Amniotic epithelial cell (primary cell): Measurements from ENCODE around the gene ARHGAP26.
"Not testable (repeated sequence)": the region's sequence is repeated elsewhere in the genome, so short reads cannot be mapped to it uniquely, and the experiment has no call there.

Experiments
- DNase-seq: peaks from one replicate; pipeline ENCODE4 v3.0.0-alpha.2; 2010; ENCODE audit warnings: low read depth

The ARHGAP26 gene

DNA sequence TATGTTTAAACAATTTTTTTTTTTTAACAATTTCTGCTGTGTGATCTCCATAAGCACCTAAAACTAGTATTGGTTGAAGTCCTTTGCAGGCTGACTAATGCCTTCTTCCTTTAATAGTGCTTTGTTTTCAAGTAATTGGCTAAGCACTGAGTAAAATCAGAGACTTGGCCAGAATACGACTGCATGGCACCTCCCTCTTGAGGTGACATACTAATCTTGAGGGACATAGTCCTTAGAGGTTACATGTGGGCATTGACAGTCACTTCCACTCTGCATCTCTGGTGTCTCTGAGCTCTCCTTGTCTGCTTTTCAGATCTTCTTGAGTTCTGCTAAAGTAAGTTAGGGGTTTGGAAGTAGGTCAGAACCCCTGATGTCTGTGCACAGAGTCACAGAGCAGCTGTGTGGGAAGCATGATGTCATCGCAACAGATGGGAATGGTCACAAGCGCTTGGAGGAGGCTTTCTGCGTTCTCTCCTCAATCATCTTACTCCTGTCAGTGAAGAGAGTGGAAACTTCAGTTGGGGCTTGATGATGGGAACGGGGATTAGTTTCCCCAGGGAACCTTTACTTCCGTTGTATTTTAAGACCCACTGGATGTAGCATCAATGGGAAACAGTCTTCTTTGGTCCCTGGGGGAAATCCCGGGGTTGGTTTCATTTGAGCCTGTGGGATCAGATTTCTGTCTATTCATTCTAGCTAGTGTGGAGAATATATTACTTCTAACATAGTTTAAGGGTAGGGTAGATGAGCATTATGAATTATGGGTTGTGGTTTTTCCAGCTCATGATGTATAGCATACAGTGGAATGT lies 136.9 kb downstream of the ARHGAP26 start:
- no peak for DNase-seq

DNA sequence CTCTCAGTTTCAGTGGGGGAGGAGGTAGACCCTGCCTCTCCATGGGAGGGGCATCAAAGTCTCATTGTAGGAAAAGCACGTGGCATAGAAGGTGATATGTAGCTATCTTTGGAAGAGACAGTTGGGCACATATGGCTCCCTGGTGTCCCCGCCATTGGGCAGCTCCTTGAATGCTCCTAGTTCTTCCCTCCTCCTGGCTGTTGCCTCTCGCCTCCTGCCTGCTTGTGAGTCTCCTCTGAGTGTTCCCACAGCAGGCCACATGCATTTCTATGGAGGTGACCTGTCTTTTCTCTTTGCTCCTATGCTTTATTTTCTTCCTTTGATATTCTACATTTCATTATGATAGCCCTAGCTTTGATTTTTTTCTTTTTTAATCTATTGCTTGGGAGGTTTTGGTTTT lies 138.5 kb downstream of the ARHGAP26 start:
- no peak for DNase-seq

DNA sequence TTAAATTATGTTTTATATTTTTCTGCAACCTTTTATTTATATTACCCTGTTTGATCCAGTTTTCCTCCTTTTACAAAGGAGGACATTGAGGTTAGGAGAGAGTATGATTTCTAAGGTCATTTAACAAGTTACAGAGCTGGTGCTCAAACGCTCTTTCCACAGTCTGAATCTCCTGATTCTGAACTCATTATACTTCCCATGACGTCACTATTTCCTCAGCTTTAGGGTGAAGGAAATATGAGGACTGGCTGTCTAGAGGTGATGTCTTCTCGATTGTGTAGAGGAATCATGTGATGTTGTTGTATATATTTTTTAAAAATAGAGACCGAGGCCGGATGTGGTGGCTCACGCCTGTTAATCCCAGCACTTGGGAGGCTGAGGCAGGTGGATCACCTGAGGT lies 140.0 kb downstream of the ARHGAP26 start:
- DNase-seq: no peak

DNA sequence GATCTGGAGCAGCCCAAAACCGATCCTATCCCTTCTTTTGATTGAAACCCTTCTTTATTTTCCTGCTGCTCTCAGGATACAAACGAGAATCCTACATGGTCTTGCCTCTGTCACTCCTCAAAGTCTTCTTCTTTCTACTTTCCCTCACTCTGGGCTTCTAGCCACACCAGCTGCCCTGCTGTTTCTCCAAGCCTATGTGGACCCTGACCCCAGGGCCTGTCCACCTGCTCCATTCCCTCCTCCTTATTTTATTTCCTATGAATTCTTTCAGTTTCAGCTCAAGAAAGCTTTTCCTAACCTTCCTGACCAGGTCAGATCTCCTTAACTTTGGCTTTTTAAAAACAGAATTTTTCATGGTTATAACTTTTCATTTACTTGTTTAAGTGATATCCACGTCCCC lies 141.0 kb downstream of the ARHGAP26 start:
- no peak for DNase-seq

DNA sequence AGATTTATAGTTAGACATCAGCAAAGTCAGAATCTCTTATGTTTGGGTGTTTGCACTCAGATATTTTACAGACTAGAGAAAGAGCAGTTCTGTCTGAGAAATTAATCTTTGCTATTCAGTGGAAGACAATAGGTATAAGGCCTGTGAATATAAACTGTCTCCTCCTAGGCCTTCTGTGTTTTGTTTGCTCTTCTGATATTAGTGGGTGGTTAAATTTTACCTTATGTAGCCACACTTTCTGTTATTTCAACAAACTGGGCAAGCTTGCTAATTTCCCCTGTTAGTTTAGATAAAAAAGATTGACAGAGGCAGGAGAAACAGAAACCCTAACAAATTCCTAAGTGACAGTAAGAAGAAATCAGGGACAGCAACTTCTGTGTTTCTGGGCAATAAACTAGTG lies 141.6 kb downstream of the ARHGAP26 start:
- DNase-seq: no peak

DNA sequence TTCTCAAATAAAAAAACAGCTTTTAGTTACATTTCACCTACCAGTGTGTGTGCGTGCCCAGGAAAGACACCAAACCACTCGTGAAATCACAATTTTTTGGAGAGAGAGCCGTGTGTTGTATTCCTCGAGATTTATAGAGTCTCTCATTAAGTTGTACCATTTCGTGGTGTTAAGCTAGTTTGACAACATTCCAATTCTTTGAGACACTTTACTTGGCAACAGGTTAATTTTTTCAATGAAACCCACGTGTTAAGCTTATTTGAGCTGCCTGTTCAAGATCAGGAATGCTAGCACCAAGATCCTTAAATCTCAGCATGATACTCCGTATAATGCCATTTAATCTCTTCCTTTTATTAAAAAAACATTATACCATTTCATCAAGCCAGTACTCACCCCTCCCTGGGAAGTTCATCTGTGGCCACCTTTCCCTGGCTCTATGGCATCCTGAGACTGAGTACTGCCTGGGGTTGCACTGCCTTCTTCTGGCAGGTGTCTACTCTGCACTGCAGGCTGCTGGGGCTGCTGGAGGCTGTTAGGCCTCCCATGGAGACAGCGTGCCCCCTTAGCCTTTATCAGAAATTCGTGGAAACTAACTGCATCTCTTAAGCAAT lies 143.7 kb downstream of the ARHGAP26 start:
- DNase-seq: no peak

DNA sequence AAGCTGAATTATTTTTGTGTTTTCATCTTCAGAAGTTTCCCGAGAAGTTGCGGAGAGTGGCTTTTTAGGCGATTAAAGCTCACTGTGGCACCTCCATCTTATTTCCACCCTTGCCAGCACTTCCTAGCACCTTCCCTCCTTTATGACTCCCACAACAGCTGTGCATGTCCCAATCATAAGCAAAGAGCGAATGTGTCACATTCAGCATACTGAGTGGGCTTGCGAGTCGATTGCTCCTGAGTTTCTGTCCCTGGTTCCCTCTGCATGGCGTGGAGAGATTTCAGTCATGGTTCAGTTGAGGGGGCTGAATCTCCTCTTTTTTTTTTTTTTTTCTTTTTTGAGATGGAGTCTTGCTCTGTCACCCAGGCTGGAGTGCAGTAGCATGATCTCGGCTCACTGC lies 144.9 kb downstream of the ARHGAP26 start:
- DNase-seq: no peak

DNA sequence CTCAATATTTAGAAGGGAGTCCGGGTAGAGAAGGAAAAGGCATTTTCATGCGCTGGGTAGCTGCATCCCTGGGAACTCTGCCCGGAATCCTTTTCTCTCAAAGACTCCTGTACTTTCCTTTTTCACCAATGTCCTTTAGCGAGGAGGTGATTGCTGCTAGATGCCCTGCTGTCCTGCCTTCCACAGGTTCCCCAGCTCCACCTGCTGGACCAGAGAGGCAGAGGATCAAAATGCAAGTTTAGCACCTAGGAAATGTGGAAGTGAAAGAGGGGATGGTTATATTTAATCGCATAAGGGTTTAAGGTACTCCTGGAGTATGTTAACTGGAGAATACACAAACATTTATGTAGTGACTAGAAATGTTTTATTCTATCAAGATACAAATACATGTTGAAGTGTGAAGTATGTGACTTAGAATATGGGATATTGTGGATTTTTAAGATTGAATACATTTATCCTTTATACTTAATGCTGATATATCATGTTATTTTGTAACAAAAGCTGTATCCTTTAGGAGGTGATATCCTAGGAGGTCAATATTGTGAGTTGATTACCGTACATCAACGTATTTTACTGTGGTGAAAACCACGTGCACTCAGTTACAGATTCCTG lies 145.7 kb downstream of the ARHGAP26 start:
- DNase-seq: peak; percentile 42

DNA sequence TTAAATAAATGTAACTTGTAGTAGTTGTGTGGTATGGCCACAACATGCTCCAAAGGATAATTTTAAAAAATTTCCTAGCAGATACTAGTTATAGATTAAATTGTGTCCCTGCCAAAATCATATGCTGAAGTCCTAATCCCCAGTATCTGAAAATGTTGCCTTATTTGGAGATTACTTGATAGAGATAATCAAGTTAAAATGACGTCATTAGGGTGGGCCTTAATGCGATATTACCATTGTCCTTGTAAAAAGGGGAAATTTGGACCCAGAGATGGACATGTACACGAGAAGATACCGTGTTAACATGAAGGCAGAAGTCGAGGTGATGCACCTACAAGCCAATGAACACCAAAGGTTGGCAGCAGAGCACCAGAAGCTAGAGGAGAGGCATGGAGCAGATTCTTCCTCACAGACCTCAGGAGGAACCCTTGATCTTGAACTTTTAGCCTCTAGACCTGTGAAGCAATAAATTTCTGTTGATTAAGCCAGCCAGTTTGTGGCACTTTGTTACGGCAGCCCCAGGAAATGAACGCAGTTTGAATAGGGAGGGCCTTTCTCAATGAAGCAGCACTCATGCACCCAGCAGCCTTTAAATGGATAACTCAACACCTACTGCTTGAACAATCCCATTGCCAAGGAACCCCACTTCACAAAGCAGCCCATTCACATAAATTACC lies 148.9 kb downstream of the ARHGAP26 start:
- DNase-seq: no peak

DNA sequence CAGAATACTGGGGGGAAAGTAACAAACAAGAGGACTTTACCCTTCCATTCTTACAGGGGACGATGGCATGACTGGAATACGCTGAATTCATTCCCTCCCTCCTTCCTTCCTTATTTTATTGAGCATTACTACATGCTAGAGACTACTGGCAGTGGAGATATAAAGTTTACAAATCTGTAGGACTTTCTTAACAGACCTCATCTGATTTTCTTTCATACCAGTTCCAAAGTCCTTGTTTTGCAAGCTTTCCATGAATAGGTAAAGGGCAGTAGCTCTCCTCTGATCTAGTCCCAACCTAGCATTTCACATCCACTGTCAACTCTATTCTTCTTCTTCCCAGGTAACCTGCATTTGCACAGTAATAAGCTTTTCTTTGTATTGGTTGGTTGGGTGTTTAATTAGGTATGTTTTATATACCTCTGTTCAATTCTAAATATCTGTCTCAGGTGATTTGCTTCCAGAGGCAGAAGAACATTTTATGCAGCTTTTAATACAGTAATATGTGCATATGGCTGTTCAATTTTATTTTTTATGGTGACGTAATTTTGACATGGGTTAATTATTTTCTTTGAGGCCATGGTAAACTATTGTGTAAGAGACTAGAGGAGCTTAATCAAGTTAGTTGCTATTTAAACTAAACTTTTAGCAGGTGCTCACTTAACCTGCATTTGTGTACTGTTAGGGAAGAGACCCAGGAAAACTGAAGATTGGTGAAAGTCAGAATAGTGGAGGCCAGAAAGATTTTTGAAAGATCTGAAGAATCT lies 150.9 kb downstream of the ARHGAP26 start:
- no peak for DNase-seq

DNA sequence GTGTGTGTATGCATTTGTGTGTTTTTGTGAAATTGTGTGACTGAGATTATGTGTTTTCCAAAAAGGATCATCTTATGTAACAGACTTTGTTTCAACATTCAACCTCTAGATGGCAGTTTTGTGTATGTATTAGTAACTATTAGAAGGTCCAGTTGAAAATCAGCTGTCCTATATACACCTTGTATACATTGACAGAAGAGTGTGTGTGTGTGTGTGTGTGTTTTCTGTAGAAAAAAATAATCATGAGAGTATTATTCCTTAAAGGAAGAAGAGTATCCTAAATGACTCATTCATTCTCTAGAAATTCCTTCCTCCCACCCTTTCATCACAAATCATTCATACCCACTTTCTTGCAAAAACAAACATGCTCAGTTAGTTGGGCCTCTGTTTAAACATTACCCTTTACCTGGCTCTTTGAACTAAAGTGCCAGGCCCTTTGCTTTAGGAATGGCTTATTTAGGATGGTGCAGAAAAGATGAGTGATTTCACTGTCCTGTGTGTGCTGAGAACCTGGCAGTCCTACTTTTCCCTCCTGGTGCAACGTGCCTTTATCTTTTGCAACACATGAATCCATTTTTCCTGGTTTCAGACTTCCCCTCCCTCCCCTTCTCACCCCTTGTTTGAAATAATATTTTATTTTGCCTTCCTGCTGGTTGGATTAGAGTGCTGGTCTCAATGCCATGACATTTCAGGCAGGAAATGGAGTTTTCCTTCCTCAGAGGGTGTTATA lies 152.2 kb downstream of the ARHGAP26 start:
- DNase-seq: peak; percentile 56

DNA sequence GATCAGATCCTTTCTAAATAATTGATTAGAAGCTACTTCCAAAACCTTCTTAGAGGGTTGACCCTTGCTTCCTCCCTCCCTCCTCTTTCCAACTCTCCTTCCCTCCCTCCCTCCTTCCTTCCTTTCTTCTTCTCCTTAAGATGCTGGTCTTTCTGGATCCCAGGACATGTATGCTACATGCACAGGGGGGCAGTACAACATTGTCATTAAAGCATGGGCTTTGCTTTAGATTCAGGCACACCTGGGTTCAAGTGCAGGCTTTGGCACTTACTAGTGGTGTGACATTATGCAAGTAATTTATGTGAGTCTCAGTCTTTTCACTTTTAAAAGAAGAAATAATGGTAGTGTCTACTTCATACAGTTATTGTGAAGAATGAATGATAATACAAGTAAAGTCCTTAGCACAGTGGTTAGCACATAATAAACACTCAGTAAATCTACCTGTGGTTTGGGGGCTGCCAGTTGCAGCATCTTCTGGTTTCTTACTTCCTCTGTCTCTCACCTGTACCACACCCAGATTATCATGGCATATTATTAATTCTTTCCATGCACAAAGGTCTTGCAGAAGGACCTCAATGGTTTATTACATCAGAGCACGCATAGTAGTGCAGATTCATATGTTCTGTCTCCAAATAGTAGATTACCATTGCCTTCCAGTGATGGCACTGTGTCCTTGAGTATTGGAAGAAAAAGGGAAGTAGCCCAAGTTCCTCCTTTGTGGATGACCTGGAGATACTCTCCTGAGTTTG lies 154.1 kb downstream of the ARHGAP26 start:
- DNase-seq: peak; percentile 43

DNA sequence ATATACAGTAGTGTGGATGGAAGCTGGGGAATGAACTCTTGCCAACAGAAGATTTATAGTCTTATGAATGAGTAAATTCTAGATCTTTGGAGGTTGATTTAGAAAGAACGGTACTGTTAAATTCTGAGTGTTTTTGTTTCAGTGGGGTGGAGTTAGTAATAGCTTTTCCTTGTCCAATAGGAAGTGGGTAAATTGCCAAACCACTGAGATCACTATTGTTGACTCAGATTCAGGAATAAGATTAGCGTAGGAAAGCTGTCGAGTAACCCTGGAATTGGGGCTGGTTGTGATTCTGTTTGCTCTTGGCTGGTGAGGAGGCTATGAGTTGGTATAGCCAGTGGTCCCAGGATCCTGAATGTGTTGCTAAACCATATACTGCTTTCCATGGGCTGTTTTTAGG lies 155.6 kb downstream of the ARHGAP26 start:
- DNase-seq: peak; percentile 83

DNA sequence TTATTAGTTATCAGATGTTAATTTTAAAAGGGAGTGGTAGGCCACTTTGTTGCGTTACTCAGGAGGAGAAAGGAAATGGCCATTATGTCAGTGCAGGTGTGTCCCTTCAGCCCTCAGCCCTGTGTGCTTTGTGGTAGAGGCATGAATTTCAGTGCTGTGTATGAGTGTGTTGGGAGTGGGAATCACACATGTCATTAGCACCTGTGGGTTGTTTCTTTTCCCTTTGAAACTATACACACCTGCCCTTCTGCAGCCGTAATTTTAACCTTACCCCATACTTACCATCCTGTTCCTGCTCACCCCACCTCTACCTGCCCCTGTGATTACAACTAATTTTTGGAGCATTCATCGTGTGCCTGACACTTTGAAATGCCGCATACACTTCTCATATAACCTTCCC lies 156.4 kb downstream of the ARHGAP26 start:
- DNase-seq: no peak

DNA sequence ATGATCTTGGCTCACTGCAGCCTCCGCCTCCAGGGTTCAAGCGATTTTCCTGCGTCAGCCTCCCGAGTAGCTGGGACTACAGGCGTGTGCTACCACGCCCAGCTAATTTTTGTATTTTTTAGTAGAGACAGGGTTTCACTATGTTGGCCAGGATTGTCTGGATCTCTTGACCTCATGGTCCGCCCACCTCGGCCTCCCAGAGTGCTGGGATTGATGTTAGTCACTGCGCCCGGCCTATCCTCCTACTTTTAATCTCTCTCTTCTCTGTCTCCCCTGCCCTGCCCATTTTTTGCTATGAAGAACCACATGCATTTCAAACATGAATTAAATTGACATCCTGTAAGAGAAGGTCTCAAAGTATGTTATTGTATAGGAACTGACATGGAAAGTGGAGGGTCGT lies 158.8 kb downstream of the ARHGAP26 start:
- not testable (repeated sequence) for DNase-seq

DNA sequence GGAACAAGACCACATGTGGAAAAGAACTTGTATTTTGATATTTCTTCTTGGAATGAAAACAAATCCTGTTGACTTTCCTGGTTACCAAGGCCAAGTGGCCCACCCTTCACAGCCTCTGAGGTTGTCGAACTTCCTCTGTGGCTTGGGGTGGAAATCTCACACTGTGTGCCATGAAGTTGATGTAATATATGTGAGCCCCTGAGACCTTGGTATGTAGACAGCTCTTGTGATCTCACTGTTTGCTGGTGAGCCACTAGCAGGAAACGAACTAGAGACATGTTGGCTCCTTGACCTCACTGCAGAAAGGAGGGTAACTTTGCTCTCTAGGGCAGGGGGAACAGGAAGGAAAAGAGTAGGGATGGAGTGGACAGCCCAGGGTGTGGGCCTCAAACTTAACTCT lies 159.4 kb downstream of the ARHGAP26 start:
- no peak for DNase-seq

DNA sequence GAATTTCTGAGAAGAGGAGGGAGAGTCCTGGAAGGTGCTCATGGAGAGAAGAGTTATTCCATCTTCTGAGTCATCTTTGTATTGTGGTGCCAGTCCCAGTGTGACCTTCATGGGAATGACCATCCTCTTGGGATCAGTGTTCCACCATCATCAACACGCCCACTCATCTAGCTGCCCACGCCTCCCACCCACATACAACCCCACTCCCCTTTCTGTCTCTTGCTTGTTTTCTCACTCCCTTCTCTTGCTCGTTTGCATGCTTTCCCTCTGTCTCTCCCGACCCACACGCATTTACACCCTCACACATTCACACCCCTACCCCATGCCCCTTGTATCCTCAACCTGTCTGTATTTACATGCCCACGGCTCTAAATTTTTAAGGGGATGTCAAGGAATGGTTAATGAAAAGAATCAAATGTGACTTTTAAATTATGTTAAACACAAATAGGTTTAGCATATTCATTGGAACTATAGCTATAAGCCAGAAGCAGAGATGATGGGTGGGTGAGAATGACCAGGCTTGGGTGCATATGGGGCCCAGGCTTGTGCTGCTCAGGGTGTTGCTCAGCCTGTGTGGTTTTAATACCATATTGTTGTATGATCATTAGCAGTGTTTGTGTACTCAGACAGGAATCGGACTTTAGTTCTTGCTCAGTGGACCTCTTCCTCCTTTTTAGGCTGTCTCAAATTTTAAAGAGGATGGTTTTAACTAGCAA lies 160.4 kb downstream of the ARHGAP26 start:
- DNase-seq: no peak

DNA sequence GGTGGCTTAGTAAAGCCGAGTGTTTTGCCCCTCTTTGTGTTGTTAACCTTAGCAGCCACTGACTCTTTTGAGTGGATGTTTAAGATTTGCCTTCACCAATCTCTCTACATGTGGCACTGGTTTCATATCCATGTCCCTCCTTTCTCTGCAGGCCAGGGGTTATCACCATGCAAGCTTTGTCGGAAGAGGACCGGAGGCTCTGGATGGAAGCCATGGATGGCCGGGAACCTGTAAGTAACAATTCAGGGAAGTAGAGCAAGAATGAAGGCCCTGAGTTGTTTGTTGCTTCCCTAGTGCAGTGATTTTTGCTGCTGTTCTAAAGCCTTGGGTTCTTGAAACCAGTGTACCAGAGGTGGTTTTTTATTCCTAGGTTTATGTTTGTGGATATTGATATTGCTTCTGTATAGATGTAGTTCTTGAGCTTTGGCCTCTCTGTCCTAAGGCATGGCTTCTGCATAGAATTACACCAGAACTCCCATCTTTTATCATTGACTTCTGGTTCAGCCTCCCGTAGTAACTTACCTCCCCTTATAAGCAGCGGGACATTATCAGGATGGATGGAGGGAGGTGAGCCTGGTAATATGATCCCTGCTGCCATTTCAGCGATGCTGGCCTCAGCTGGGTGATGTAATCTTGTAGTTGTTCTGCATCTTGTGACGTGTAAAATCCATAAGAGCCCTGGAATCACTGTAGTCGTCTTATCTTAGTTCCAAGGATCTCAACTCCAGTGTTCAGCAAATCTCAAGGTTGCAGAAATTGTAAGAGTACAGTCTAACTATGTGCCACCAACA lies 161.9 kb downstream of the ARHGAP26 start:
- DNase-seq: no peak
